Fibroblast of lung (primary cell): ENCODE measurements around the gene CFAP46. TPM values are rescaled to one million over a fixed set of nuclear protein-coding genes. Genes with fewer than 3 reads are reported as not detected.

Experiments
- DNase-seq, 2 donors: peaks; one replicate each; pipeline versions ENCODE4 v3.0.0 to v3.0.0-alpha.2; 2010; ENCODE audit warnings: low read depth in 2 of 2
- H2AFZ ChIP-seq: 2 replicates; pipeline ENCODE4 v1.5.1; 2012; ENCODE audit warnings: low read length, control low read depth, inconsistent platforms
- H3K27ac ChIP-seq: 2 replicates; pipeline ENCODE4 v1.5.1; 2011; ENCODE audit warnings: low read length, control low read depth; ENCODE audit not compliant: insufficient read depth
- H3K27me3 ChIP-seq: 2 replicates; pipeline ENCODE4 v1.5.1; 2011; ENCODE audit warnings: mild to moderate bottlenecking, low read length; ENCODE audit not compliant: control insufficient read depth, insufficient read depth
- H3K36me3 ChIP-seq: 2 replicates; pipeline ENCODE4 v1.5.1; 2011; ENCODE audit warnings: low read length; ENCODE audit not compliant: control insufficient read depth, insufficient read depth
- H3K4me1 ChIP-seq: 2 replicates; pipeline ENCODE4 v1.5.1; 2011; ENCODE audit warnings: low read length; ENCODE audit not compliant: control insufficient read depth, insufficient read depth; ENCODE audit errors: extremely low read depth
- H3K4me2 ChIP-seq: 2 replicates; pipeline ENCODE4 v1.5.1; 2011; ENCODE audit warnings: low read length, control low read depth; ENCODE audit not compliant: insufficient read depth; ENCODE audit errors: extremely low read depth
- H3K4me3 ChIP-seq, 4 experiments: fragments of 200-600 bp in 1 of 4; sonication (generic) in 1 of 4; replicated peaks in 1 of 4; 2 replicates each; pipeline ENCODE4 v1.5.1; 2011 to 2016; ENCODE audit warnings: low read length in 4 of 4, low read depth in 3 of 4, mild to moderate bottlenecking in 3 of 4, control low read depth in 2 of 4, inconsistent platforms in 1 of 4, mixed read lengths in 1 of 4; ENCODE audit not compliant: insufficient read depth in 1 of 4; ENCODE audit errors: control extremely low read depth in 1 of 4
- H3K79me2 ChIP-seq: 2 replicates; pipeline ENCODE4 v1.5.1; 2012; ENCODE audit warnings: mild to moderate bottlenecking, low read length, inconsistent platforms; ENCODE audit not compliant: control insufficient read depth, insufficient read depth
- H3K9ac ChIP-seq: 2 replicates; pipeline ENCODE4 v1.5.1; 2011; ENCODE audit warnings: mild to moderate bottlenecking, low read length, control low read depth; ENCODE audit not compliant: insufficient read depth
- H3K9me3 ChIP-seq: 2 replicates; pipeline ENCODE4 v1.5.1; 2012; ENCODE audit warnings: low read depth, low read length; ENCODE audit not compliant: control insufficient read depth, insufficient read depth
- H4K20me1 ChIP-seq: 2 replicates; pipeline ENCODE4 v1.5.1; 2011; ENCODE audit warnings: low read length; ENCODE audit not compliant: control insufficient read depth, insufficient read depth; ENCODE audit errors: extremely low read depth
- EZH2 ChIP-seq: IDR thresholded peaks from 2 replicates; pipeline ENCODE4 v1.5.1; 2012; ENCODE audit warnings: low read length, control low read depth, mild to moderate bottlenecking; ENCODE audit errors: missing control alignments
- polyA plus RNA-seq, 2 donors: library from polyadenylated mRNA; depleted of rRNA in 1 of 2; stranded (reverse) in 1 of 2; unstranded in 1 of 2; fragments of >200 nt; gene quantifications; 2 replicates each; pipeline ENCODE4 v1.2.1, GENCODE V29; 2011 to 2012; ENCODE audit warnings: missing spikeins in 1 of 2
- total RNA-seq: library from RNA; depleted of rRNA; stranded (reverse); fragments of >200 nt; gene quantifications from 2 replicates; pipeline ENCODE4 v1.2.1, GENCODE V29; 2014
- TF ChIP-seq, protein P1 (sequence below), 2 donors: IDR thresholded peaks in 1 of 2; conservative IDR thresholded peaks in 1 of 2; 1 replicate in 1 of 2; 2 replicates in 1 of 2; pipeline ENCODE4 v1.5.1; 2011 to 2012; ENCODE audit warnings: low read length in 2 of 2, control low read depth in 1 of 2, inconsistent platforms in 1 of 2, low read depth in 1 of 2, mild to moderate bottlenecking in 1 of 2

CFAP46 gene
- total and polyA plus RNA-seq, 2 donors (not counting 1 experiment from before 2014, with no cell fraction given) = 0.25 to 0.66 TPM

GRCh38 chr10:132788180-132788830, 154.1 kb downstream of the CFAP46 start:
- DNase-seq = peak; percentile 18 to 24
- no peak overlapping the region for H2AFZ ChIP-seq

GRCh38 chr10:132787495-132788179, 154.7 kb downstream of the CFAP46 start:
- no peaks in the 10 kb centered on the region for H3K4me1 ChIP-seq
- H3K4me3 ChIP-seq = no peak overlapping the region
- no peaks in the 10 kb centered on the region for H3K36me3 ChIP-seq
- no peaks in the 10 kb centered on the region for H4K20me1 ChIP-seq
- H3K27ac ChIP-seq = no peak overlapping the region
- DNase-seq = no peak
- no peak overlapping the region for H3K4me2 ChIP-seq
- H3K79me2 ChIP-seq = no peaks in the 10 kb centered on the region
- no peaks in the 10 kb centered on the region for H3K9me3 ChIP-seq
- no peak overlapping the region for H3K9ac ChIP-seq
- no peak for TF ChIP-seq EZH2
- TF ChIP-seq, protein P1, sequence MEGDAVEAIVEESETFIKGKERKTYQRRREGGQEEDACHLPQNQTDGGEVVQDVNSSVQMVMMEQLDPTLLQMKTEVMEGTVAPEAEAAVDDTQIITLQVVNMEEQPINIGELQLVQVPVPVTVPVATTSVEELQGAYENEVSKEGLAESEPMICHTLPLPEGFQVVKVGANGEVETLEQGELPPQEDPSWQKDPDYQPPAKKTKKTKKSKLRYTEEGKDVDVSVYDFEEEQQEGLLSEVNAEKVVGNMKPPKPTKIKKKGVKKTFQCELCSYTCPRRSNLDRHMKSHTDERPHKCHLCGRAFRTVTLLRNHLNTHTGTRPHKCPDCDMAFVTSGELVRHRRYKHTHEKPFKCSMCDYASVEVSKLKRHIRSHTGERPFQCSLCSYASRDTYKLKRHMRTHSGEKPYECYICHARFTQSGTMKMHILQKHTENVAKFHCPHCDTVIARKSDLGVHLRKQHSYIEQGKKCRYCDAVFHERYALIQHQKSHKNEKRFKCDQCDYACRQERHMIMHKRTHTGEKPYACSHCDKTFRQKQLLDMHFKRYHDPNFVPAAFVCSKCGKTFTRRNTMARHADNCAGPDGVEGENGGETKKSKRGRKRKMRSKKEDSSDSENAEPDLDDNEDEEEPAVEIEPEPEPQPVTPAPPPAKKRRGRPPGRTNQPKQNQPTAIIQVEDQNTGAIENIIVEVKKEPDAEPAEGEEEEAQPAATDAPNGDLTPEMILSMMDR (conservative IDR thresholded peaks at IDR 0.05 in 1 of 2, IDR thresholded peaks at IDR 0.05 in 1 of 2; ENCODE audit: low read depth in 1 of 2, low read length in 2 of 2) = no peak
- H2AFZ ChIP-seq = no peak overlapping the region
- peaks cover 33% of the 10 kb centered on the region for H3K27me3 ChIP-seq

More at GRCh38 chr10:132788180-132788830, 154.1 kb downstream of the CFAP46 start:
- H3K4me2 ChIP-seq = no peak overlapping the region
- peak; percentile 77 for TF ChIP-seq EZH2
- TF ChIP-seq, protein P1 (conservative IDR thresholded peaks at IDR 0.05 in 1 of 2, IDR thresholded peaks at IDR 0.05 in 1 of 2; ENCODE audit: low read depth in 1 of 2, low read length in 2 of 2) = peak in 1 of 2 donors; percentile 23
- no peaks in the 10 kb centered on the region for H3K9me3 ChIP-seq
- H3K4me3 ChIP-seq = no peak overlapping the region
- H3K4me1 ChIP-seq = no peaks in the 10 kb centered on the region
- H3K36me3 ChIP-seq = no peaks in the 10 kb centered on the region
- no peak overlapping the region for H3K27ac ChIP-seq
- H3K9ac ChIP-seq = no peak overlapping the region
- peaks cover 33% of the 10 kb centered on the region for H3K27me3 ChIP-seq
- H3K79me2 ChIP-seq = no peaks in the 10 kb centered on the region
- H4K20me1 ChIP-seq = no peaks in the 10 kb centered on the region

DNA sequence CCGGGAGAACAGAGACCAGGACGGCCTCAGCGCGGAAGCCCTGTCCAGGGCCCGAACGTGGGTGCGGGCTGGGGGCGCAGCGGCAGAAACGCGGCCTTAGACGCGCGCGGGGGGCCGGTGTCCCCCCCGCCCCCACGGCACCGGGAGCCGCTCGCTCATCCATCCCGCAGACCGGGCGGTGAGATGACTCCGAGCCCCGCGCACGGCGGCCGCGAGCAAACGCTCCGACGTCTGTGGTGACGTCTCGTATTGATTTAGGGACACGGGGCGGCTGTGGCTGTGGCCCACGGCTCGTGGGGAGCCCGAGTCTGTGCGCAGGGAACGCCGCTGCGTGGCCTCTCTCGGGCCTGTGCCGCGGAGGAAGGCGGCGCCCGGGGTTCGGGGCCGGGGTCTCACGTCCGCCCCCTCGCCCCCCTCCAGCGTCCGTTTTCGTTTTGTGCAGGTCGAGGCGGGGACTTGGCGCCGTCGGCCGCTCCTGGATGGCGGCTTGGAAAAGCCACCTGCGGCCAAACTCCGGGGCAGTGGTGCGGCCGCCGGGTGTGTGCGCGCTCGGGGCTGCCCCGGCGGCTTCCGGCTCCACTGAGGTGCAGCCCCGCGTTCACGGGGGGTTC, 155.4 kb downstream of the CFAP46 start:
- H4K20me1 ChIP-seq = no peaks in the 10 kb centered on the region
- H2AFZ ChIP-seq = no peak overlapping the region
- no peaks in the 10 kb centered on the region for H3K9me3 ChIP-seq
- H3K4me3 ChIP-seq = no peak overlapping the region
- no peak overlapping the region for H3K4me2 ChIP-seq
- H3K79me2 ChIP-seq = no peaks in the 10 kb centered on the region
- no peaks in the 10 kb centered on the region for H3K36me3 ChIP-seq
- DNase-seq = no peak
- H3K9ac ChIP-seq = no peak overlapping the region
- H3K4me1 ChIP-seq = no peaks in the 10 kb centered on the region
- TF ChIP-seq, protein P1 (conservative IDR thresholded peaks at IDR 0.05 in 1 of 2, IDR thresholded peaks at IDR 0.05 in 1 of 2; ENCODE audit: low read depth in 1 of 2, low read length in 2 of 2) = no peak
- TF ChIP-seq EZH2 = peak; percentile 97
- no peak overlapping the region for H3K27ac ChIP-seq
- H3K27me3 ChIP-seq = peaks cover 33% of the 10 kb centered on the region
